ENCODE measurements around the gene CNIH1.

CNIH1 gene

DNA sequence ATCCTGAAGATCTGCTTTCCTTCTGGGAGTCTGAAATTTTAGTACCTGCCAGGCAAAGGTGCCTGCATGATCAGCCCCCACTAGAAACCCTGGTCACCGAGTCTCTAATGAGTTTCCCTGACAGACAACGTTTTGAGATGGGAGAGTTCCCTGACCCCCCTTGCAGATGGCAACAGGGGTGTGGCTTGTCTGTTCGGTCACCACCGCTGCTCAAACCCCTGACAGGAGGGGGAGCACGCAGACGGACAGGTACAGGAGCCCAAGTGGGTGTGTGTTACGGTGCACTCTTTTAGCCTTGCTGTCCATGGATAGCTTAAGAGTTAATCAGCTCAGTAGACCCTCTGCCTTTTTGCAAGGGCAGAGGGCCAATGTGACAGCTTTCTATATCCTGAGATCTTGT, 63.7 kb downstream of the CNIH1 start:
- DNase-seq = no peak

DNA sequence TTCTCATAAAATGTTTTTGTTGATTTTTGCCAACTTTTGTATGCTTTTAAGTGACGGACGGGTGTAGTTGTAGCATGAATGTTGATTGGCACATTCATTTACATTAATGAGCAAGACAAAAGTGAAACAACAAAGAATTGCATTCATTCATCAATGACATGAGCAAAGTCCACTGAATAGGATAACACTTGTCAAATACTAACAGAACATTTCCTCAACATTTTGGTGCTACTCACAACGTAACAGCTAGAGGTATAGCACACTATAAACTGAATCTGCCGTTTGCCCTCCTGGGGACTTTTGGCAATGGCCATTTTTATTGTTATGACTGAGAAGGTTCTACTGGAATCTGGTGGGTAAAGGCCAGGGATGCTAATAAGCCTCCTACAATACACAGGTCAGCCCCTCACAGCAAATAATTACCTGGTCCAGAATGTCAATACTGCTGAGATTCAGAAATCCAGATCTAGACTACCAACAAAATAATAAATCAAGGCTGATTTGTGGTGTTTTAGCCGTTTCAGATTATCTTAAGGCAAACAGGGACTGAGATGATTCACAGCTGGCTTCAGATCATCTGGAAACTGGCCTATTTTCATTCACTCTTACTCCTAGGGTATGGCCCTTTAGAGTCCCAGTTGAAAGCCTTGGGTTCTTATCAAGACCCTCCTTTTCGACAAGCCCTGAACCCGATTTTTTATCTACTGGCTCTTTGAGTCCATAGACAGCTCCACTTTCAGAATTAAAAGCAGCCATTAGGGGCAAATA, 66.9 kb downstream of the CNIH1 start:
- no peak for DNase-seq

Measured in NCI-H446 treated with DMSO at 0.1 percent for 48 hours (cell line).